Esophagus squamous epithelium (tissue), 4 donors: Measurements from ENCODE around the gene OR2M2.

ENCODE experiments used
- CTCF ChIP-seq, 6 experiments: fragments of 450-650 bp in 4 of 6; fragments of 200-600 bp in 2 of 6; sonication (generic) in 2 of 6; IDR thresholded peaks; one replicate each; pipeline ENCODE4 v1.5.1; 2016 to 2019; ENCODE audit warnings: antibody characterized with exemption in 6 of 6, mild to moderate bottlenecking in 4 of 6, moderate library complexity in 4 of 6
- POLR2A ChIP-seq, 4 donors: fragments of 450-650 bp; IDR thresholded peaks; one replicate each; pipeline ENCODE4 v1.6.1; 2017; ENCODE audit warnings: antibody characterized with exemption in 4 of 4, mild to moderate bottlenecking in 4 of 4, moderate library complexity in 3 of 4

- TF ChIP-seq CTCF (IDR thresholded peaks at IDR 0.05) (no peak), POLR2A (IDR thresholded peaks at IDR 0.05) (no peak)
Observed at GRCh38 chr1:248215880-248216279, 41.3 kb downstream of the OR2M2 start.
